Caki2 (cell line): ENCODE data around the gene RABGAP1L. TPM values are rescaled to one million over a fixed set of nuclear protein-coding genes. Genes with fewer than 3 reads are reported as not detected.
A peak's percentile ranks its signal among the peaks of the same experiment; 100 is the strongest.

ENCODE experiments used
- DNase-seq: peaks from one replicate; pipeline ENCODE4 v3.0.0-alpha.2; 2015; ENCODE audit warnings: low read depth
- in situ Hi-C: cut with HindIII; loops from 2 replicates; pipeline ENCODE4 v1.10.0; 2016; ENCODE audit warnings: low sequenced_read_pairs, low pct_unique_long_range_greater_than_20kb, mixed read lengths
- total RNA-seq: library from RNA; depleted of rRNA; stranded (reverse); fragments of >200 nt; shearing (Covaris generic); gene quantifications from 2 replicates; pipeline ENCODE4 v1.2.3, GENCODE V29; 2014; ENCODE audit warnings: low replicate concordance

Gene RABGAP1L
- total RNA-seq, 1 experiment from 2014 or later, result 6.8 TPM

GRCh38 chr1:174954073-174954460, 794.7 kb downstream of the RABGAP1L start:
- in situ Hi-C loops, result no loop called here
- no peak for DNase-seq

- DNase-seq, result no peak
- in situ Hi-C loops, result no loop called here
Measured at GRCh38 chr1:174954671-174955669, 795.6 kb downstream of the RABGAP1L start.

- in situ Hi-C loops, result no loop called here
Measured at GRCh38 chr1:174956086-174956485, 796.8 kb downstream of the RABGAP1L start.

GRCh38 chr1:174956976-174957375, 797.7 kb downstream of the RABGAP1L start:
- in situ Hi-C loops, result no loop called here

More at GRCh38 chr1:174956086-174956485, 796.8 kb downstream of the RABGAP1L start:
- DNase-seq, result no peak

GRCh38 chr1:174957829-174958228, 798.5 kb downstream of the RABGAP1L start:
- no peak for DNase-seq
- in situ Hi-C loops, result no loop called here

More at GRCh38 chr1:174956976-174957375, 797.7 kb downstream of the RABGAP1L start:
- DNase-seq, result no peak

- no peak for DNase-seq
- in situ Hi-C loops, result no loop called here
Measured at GRCh38 chr1:174958396-174958795, 799.1 kb downstream of the RABGAP1L start.

GRCh38 chr1:174960362-174960761, 801.0 kb downstream of the RABGAP1L start:
- DNase-seq, result no peak
- in situ Hi-C loops, result no loop called here

GRCh38 chr1:174963529-174964125, 804.3 kb downstream of the RABGAP1L start:
- DNase-seq, result no peak

GRCh38 chr1:174964261-174964971, 805.1 kb downstream of the RABGAP1L start:
- in situ Hi-C loops, result no loop called here
- DNase-seq, result no peak

More at GRCh38 chr1:174963529-174964125, 804.3 kb downstream of the RABGAP1L start:
- in situ Hi-C loops, result no loop called here

- no peak for DNase-seq
- in situ Hi-C loops, result no loop called here
Measured at GRCh38 chr1:174964972-174965361, 805.6 kb downstream of the RABGAP1L start.

- in situ Hi-C loops, result no loop called here
- DNase-seq, result no peak
Measured at GRCh38 chr1:174965362-174966007, 806.2 kb downstream of the RABGAP1L start.

- in situ Hi-C loops, result no loop called here
- no peak for DNase-seq
Measured at GRCh38 chr1:174966008-174966572, 806.8 kb downstream of the RABGAP1L start.

- no peak for DNase-seq
- in situ Hi-C loops, result no loop called here
Measured at GRCh38 chr1:174967845-174968705, 808.8 kb downstream of the RABGAP1L start.

- peak; percentile 72 for DNase-seq
- in situ Hi-C loops, result no loop called here
Measured at GRCh38 chr1:174968750-174969244, 809.5 kb downstream of the RABGAP1L start.

GRCh38 chr1:174969977-174970376, 810.7 kb downstream of the RABGAP1L start:
- DNase-seq, result no peak
- in situ Hi-C loops, result no loop called here

GRCh38 chr1:174971466-174971865, 812.1 kb downstream of the RABGAP1L start:
- in situ Hi-C loops, result no loop called here
- DNase-seq, result no peak

GRCh38 chr1:174971902-174972301, 812.6 kb downstream of the RABGAP1L start:
- in situ Hi-C loops, result no loop called here
- no peak for DNase-seq
